Nephron (organoid): Measurements from ENCODE around the gene FUBP3.

Experiments
- H3K27ac Mint-ChIP-seq, 3 experiments: 2 replicates each; pipeline ENCODE4 v1.8.0; 2020; ENCODE audit warnings: mixed read lengths in 3 of 3, mild to moderate bottlenecking in 2 of 3, moderate library complexity in 1 of 3
- H3K27me3 Mint-ChIP-seq: 2 replicates; pipeline ENCODE4 v1.8.0; 2021; ENCODE audit warnings: low read depth, mild to moderate bottlenecking, moderate library complexity, mixed read lengths
- H3K36me3 Mint-ChIP-seq: 2 replicates; pipeline ENCODE4 v1.8.0; 2020; ENCODE audit warnings: low read depth, mixed read lengths
- H3K4me1 Mint-ChIP-seq: 2 replicates; pipeline ENCODE4 v1.8.0; 2020; ENCODE audit warnings: mixed read lengths
- H3K4me3 Mint-ChIP-seq, 3 experiments: 2 replicates each; pipeline ENCODE4 v1.8.0; 2020; ENCODE audit warnings: mild to moderate bottlenecking in 3 of 3, mixed read lengths in 3 of 3, moderate library complexity in 2 of 3
- H3K9me3 Mint-ChIP-seq: 2 replicates; pipeline ENCODE4 v1.8.0; 2020; ENCODE audit warnings: mixed read lengths
- CTCF ChIP-seq, 3 experiments: fragments of 200-600 bp; sonication (generic); IDR thresholded peaks; one replicate each; pipeline ENCODE4 v1.5.0; 2021; ENCODE audit warnings: antibody characterized with exemption in 3 of 3; ENCODE audit not compliant: unreplicated experiment in 3 of 3

Gene FUBP3

GRCh38 chr9:130549093-130549735 is 30.2 kb upstream of the FUBP3 start:
- Mint-ChIP-seq H3K4me1 (no peaks in the 10 kb centered on the region), H3K27me3 (peaks cover 39% of the 10 kb centered on the region), H3K27ac (no peak overlapping the region), H3K9me3 (peaks cover 2% of the 10 kb centered on the region), H3K36me3 (no peaks in the 10 kb centered on the region), H3K4me3 (no peak overlapping the region)
- no peak for TF ChIP-seq CTCF (IDR thresholded peaks at IDR 0.05; ENCODE audit: unreplicated experiment in 3 of 3)

- TF ChIP-seq CTCF (IDR thresholded peaks at IDR 0.05; ENCODE audit: unreplicated experiment in 3 of 3): no peak
- H3K27ac Mint-ChIP-seq: no peak overlapping the region
- no peaks in the 10 kb centered on the region for H3K4me1 Mint-ChIP-seq
- H3K36me3 Mint-ChIP-seq: no peaks in the 10 kb centered on the region
- peaks cover 25% of the 10 kb centered on the region for H3K27me3 Mint-ChIP-seq
- peaks cover 2% of the 10 kb centered on the region for H3K9me3 Mint-ChIP-seq
- H3K4me3 Mint-ChIP-seq: no peak overlapping the region
These were observed 24.8 kb upstream of the FUBP3 start for GRCh38 chr9:130554606-130555005.

GRCh38 chr9:130555061-130555460 is 24.3 kb upstream of the FUBP3 start:
- Mint-ChIP-seq H3K4me1 (no peaks in the 10 kb centered on the region), H3K27me3 (peaks cover 27% of the 10 kb centered on the region), H3K9me3 (no peaks in the 10 kb centered on the region), H3K36me3 (no peaks in the 10 kb centered on the region), H3K27ac (no peak overlapping the region), H3K4me3 (no peak overlapping the region)
- no peak for TF ChIP-seq CTCF (IDR thresholded peaks at IDR 0.05; ENCODE audit: unreplicated experiment in 3 of 3)

GRCh38 chr9:130555968-130556367 is 23.4 kb upstream of the FUBP3 start:
- H3K27me3 Mint-ChIP-seq: peaks cover 33% of the 10 kb centered on the region
- no peak for TF ChIP-seq CTCF (IDR thresholded peaks at IDR 0.05; ENCODE audit: unreplicated experiment in 3 of 3)
- H3K36me3 Mint-ChIP-seq: no peaks in the 10 kb centered on the region
- no peak overlapping the region for H3K4me3 Mint-ChIP-seq
- H3K4me1 Mint-ChIP-seq: no peaks in the 10 kb centered on the region
- no peaks in the 10 kb centered on the region for H3K9me3 Mint-ChIP-seq
- H3K27ac Mint-ChIP-seq: no peak overlapping the region

GRCh38 chr9:130556396-130557076 is 22.8 kb upstream of the FUBP3 start:
- Mint-ChIP-seq H3K27ac (no peak overlapping the region), H3K27me3 (peaks cover 33% of the 10 kb centered on the region), H3K4me1 (no peaks in the 10 kb centered on the region), H3K4me3 (no peak overlapping the region), H3K9me3 (no peaks in the 10 kb centered on the region), H3K36me3 (no peaks in the 10 kb centered on the region)
- TF ChIP-seq CTCF (IDR thresholded peaks at IDR 0.05; ENCODE audit: unreplicated experiment in 3 of 3): no peak

GRCh38 chr9:130557077-130557468 is 22.3 kb upstream of the FUBP3 start:
- TF ChIP-seq CTCF (IDR thresholded peaks at IDR 0.05; ENCODE audit: unreplicated experiment in 3 of 3): no peak
- H3K4me3 Mint-ChIP-seq: no peak overlapping the region
- H3K27ac Mint-ChIP-seq: no peak overlapping the region
- H3K36me3 Mint-ChIP-seq: no peaks in the 10 kb centered on the region
- H3K9me3 Mint-ChIP-seq: no peaks in the 10 kb centered on the region
- H3K27me3 Mint-ChIP-seq: peaks cover 28% of the 10 kb centered on the region
- no peaks in the 10 kb centered on the region for H3K4me1 Mint-ChIP-seq
